ENCODE data around the gene UGDH.
"Not testable (repeated sequence)": the region's sequence is repeated elsewhere in the genome, so short reads cannot be mapped to it uniquely, and the experiment has no call there.

Gene UGDH

DNA sequence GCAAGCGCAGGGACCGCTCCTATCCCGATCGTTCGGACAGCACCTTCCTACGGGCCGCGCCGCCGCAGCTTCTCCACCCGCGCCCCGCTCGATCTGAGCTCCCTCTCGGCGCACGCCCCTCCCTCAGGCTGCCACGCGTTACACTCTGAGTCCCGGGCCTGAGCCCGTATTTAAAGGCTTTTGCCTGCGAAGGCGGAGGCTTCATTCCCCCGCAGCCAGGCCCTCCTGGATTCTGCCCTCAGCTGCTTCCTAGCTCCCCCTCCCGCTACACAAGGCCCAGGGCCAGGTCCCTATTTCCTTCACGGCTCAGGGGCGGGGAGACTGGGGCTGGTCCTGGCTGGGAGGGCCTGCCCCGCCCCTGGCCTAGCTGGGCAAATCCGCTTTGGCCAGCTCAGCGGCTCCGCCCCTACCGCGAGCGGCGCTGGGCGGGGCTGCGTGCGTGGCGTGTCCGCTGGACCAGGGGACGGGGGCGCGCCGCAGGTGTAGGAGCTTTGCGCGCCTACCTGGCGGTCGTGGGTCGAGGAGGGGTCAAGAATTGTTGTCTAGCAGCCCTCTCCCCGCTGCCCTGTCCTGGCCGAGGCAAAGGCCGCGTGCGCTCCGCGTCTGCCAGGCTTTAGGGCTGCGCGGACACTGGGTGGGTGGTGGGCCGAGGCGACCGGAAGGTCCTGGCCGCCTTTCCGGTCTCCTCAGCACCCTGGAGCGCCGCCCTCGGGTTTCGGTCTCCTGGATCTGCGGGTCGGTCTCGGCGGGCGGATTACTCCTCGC is at the start of gene UGDH:
Gene UGDH (minus strand): TSS at position 144 of the 765 bp plus-strand sequence. CDS start 5,927 bp downstream, outside the sequence.
- DNase-seq: peak; percentile 97 to 99

DNA sequence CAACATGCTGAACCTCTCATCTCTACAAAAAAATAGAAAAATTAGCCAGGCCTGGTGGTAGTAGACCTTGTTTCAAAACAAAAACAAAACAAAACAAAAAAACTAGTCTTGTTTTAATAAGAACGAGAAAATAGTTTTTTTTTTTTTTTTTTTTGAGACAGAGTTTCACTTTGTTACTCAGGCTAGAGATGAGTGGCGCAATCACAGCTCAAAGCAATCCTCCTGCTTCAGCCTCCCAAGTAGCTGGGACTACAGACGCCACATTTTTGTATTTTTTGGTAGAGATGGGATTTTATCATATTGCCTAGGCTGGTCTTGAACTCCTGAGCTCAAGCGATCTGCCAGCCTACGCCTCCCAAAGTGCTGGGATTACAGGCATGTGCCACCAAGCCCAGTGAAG is 47.7 kb upstream of the UGDH start:
- DNase-seq: no peak

DNA sequence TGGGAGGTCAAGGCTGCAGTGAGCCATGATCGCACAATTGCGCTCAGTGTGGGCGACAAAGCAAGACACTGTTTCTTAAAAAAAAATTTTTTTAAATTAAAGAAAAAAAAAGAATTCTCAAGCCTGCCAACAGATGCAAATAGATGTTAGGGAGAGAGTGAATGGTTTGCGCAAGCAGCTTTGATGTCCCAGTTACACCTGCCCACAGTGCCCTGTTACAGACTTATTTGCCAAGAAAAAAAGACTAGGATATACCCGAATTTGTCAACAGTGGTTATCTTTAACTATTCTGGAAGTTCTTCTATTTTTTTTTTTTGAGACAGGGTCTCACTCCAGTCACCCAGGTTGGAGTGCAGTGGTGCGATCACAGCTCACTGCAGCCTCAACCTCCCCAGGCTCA is 44.3 kb upstream of the UGDH start:
- DNase-seq: no peak

DNA sequence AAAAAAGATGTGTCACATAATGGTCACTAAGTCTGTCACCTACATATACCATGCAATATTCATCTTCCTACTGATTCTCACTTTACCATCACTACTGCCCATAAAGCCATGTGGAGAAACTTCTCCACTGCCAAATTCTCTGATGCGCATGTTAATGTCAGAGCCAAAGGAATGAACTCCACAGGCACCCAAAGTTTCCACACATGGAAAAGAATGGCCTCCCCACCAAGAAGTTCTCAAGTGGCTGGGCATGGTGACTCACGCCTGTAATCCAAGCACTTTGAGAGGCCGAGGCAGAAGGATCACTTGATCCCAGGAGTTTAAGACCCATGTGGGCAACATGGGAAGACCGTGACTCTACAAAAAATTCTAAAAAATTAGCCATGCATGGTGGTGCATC is 43.8 kb upstream of the UGDH start:
- no peak for DNase-seq

DNA sequence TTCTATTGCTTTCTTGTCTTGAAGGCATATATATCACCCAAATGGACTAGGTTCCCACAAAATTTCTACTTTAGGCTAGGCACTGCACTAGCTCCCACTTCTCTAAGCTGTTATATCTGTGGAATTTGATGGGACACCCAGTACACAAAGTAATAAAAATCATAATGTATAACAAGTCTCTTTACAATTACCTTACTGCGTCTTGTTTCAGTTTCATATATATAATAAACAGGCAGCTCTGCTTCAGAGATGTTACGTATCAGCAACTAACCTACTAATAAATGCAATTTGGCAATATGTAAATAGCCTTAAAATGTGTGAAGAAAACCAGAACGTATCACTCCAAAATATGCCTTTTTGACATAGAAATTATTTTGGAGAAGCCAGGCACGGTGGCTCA is 42.0 kb upstream of the UGDH start:
- no peak for DNase-seq

DNA sequence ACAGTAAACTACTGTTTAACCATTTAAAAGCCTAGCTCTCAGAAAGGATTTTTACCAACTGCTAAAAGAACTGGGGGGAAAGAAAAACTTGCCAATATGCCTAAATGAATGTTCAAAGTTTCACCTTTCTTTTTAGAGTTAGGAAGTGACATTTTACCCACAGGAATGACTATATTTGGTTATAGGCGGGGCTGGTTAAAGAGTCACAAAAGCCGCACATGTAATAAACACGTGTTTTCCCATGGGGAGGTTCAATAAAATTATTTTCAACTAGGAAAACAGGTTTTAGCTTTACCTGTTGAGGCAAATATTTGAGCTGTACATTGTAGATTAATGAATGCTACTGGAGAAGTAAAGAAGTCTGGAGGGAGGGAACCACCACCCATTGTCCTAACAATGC is 41.6 kb upstream of the UGDH start:
- peak in 1 of 2 experiments; percentile 18 for DNase-seq

DNA sequence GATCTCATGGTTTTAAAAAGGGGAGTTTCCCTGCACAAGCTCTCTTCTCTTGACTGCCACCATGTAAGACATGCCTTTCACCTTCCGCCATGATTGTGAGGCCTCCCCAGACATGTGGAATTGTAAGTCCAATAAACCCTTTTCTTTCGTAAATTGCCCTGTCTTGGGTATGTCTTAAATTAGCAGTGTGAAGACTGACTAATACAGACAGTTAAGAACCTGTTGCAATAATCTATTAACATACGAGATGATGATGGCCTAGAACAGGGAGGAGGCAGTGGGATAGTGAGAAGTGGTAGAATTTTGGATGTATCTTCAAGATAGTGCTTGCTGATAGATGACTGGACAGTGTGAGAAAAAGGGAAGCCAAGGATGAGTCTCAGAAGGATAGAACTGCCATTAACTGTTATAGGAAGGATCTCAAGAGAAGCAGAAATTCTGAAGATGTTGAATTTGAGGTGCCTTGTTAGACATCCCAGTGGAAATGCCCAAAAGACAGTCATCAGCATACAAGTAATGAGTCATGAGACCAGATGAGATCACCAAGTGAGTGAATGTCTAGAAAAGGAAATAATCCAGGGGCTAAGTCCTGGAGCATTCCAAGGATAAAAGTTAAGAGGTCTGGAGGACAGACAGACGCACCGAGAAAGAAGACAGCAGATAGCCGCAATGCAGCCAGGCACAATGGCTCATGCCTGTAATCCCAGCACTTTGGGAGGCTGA is 38.8 kb upstream of the UGDH start:
- no peak for DNase-seq

DNA sequence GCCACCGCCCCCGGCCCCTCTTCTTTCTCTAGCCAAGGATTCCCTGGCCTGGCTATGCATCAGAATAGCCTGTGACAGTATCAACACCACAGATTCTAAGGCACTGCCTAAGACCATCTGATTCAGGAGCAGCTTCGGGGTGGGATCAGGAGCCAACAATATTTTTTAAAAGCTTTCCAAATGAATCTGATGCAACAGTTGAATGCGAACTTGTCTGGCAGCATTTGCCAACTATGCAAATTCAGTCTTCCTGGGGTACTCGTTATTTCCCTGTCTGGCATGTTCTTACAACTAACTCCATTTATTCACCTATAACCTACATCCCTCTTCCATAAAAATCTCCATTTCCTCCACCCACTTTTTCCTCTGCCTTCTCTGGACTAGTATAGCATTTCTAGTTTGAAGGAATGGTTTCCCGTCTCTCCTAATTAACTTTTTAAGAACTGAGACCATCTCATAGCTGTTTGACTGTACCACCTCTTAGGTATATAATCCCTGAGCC is 36.2 kb upstream of the UGDH start:
- DNase-seq: peak; percentile 80 to 81

DNA sequence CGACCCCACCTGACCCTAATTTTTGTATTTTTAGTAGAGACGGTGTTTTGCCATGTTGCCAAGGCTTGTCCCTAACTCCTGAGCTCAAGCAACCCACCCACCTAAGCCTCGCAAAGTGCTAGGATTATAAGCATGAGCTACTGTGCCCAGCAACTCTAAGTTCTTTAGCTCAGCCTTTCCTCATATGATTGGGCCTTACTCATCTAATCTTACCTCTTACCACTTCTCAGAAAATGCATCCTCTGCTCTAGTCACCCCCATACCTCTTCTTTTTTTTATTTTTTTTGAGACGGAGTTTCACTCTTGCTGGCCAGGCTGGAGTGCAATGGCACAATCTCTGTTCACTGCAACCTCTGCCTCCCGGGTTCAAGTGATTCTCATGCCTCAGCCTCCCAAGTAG is 35.6 kb upstream of the UGDH start:
- DNase-seq: no peak

DNA sequence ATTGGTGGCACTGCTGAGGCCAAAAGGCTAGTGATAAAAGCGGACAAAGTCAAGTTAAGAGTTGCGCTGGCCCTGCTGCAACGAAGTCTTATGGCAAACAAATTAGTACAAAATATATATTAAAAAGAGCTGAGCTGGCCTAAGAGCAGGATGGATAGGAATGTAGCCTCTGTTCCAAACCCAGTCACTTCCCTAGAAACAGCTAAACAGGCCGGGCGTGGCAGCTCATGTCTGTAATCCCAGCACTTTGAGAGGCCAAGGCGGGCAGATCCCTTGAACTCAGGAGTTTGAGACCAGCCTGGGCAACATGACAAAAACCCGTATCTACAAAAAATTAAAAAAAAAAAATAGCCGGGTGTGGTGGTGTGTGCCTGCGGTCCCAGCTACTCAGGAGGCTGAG is 32.4 kb upstream of the UGDH start:
- no peak for DNase-seq

DNA sequence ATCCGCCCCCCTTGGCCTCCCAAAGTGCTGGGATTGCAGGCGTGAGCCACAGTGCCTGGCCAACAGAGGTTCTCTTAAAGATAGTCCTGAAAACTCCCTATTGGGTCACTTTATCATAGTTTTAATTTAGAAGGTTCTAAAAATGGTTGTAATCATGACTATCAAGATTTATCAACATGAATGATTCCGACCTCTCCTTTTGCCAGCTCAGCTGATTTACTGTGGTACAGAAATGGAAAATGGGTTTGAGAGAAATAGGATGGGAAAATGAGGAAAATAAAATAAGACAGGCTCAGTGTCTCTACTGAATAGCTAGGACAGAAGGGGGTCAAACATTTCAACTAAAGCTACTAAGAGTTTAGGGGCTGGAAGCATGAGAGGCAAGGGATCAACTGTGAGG is 28.2 kb upstream of the UGDH start:
- DNase-seq: no peak

DNA sequence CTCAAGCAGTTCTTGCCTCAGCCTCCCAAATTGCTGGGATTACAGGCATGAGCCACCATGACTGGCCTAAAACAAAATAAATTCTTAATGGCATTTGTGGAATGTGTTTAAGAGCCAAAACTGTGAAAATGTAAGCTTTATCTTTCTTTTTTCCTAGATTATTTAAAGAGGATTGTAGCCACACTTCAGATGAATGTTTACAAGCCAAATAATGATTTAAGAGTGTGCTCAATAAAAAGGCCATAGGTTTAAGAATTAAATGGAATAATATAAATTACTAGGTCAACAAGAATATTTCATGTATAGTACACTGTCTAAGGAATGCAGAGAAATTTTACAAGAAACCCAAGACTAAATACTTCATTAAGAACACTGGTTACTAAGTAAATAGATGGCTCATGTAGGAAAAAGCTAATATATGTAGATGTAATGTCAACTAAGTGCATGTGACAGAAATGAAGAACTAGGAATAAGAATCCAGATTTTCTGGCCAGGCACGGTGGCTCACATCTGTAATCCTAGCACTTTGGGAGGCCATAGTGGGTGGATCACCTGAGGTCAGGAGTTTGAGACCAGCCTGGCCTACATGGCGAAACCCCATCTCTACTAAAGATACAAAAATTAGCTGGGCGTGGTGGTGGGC is 21.3 kb upstream of the UGDH start:
- no peak for DNase-seq

DNA sequence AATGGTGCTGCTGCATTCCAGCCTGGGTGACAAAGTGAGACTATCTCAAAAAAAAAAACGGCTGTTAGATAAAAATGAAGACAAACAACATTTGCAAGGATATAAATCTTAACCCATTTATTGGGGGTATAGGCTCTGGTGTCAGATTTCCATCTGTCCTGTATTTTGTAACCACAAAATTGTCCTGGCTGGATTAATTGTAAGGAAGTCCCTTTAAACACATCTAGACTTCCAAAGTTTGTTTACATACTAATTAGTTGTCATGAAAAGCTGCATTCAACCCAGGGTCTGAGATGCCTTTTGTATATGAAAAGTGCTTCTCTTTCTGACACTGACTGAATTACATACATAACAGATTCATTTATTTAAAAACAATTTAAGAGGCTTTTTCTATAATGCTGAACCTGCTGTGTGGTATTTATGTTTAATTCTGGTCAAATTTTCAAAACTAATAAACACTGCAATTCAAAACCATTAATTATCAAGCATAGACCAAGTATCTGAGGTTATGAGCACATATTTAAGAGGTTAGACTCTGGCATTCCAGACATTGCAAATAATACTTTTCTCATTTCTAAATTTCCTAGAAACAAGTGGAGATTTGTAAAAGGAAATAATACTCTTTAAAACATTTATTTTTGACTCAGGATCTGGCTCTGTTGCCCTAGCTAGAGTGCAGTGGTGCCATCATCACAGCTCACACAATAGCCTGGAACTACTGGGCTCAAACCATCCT is 17.5 kb upstream of the UGDH start:
- DNase-seq: peak; percentile 65 to 81

DNA sequence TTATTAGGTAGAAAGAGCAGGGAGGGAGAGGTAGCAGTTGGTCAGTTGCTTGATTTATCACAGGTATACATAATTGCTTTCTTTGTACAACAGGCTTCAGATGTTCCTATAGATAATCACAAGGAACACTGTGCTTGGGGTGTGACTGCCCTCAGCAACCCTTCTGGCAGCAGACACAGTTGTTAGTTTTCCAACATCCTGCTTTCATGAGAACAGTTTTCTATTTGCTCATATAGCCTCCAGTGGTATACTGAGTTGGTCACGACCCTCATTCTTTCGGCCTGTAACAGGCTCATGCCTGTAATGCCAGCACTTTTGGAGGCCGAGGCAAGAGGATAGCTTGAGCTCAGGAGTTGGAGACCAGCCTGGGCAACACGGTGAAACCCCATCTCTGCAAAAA is 16.8 kb upstream of the UGDH start:
- DNase-seq: not testable (repeated sequence)

DNA sequence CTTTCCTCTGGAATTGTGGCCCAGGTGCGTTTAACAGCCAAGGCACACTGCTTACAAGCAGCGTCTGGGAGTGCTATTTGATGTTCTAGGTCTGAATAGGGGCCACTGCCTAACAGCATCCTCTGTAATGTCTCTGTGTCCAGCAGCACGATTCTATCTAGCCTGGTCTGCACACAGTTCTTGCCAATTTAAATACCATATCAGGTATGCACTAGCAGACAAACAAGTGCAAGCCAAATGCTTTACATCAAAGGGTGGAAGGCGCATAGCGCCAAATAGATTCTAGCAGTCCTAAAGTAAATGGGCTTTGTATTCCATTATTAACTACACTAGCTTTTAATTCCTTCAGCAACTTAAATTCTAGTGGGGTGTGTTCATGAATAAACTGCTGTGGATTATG is 15.8 kb upstream of the UGDH start:
- DNase-seq: peak; percentile 14 to 37

DNA sequence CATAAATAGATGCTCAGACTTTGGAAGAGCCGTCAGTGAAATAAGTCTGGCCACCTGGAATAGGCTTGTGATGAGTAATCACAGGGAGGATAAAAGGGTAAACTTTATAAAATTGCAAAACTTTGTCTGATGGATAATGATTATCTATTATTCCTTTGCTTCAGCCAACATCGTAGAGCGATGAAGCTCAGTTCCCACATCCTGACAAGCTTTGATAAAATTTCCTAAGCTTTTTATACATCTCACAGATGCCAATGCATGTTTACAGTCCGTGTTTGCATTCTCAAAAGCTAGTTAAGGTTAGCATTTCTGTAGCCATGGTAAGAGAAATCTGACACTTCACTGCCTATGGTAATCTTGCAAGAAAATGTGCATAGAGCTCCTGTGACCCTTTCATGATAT is 15.4 kb upstream of the UGDH start:
- DNase-seq: peak; percentile 24 to 37

DNA sequence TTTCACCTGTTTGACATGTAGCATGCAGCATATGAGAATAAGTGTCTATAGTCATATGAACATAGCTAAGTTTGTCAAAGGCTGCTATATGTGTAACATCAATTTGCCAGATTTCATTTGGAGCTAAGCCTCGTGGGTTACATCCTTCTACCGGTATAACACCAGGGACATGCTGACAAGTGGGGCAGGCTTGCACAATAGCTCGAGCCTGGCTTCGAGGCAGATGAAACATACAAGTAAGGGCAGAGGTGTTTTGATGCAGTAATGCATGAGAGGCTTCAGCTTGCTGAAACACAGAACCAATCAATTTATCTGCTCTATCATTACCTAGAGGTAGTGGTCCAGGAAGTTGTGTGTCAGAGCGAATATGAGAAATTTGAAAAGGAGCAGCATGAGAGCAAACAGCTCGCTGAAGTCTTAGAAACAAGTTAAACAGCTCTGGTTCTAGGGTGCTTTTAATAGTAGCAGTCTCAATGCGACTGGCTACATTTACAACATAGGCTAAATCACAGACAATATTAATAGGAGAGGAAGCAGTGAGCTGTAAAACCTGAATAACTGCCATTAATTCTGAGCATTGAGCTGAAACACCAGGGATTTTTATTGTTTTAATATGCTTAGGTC is 14.9 kb upstream of the UGDH start:
- peak in 1 of 2 experiments; percentile 2 for DNase-seq

DNA sequence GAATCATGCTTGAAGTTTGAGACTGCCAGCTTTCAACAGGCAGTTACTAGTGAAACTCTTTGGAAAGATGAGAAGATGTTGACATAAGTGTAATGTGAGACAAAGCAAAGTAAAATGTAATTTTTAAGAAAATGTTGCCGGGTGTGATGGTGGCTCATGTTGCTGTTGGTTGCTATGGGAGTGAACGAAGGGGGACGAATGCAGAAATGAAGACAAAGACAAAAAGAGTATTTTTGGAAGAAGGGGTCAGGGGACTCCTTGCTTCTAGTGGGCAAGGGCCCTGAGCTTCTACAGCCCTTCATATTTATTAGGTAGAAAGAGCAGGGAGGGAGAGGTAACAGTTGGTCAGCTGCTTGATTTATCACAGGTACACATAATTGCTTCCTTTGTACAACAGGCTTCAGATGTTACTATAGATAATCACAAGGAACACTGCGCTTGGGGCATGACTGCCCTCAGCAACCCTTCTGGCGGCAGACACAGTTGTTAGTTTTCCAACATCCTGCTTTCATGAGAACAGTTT is 11.9 kb upstream of the UGDH start:
- peak; percentile 43 to 49 for DNase-seq

DNA sequence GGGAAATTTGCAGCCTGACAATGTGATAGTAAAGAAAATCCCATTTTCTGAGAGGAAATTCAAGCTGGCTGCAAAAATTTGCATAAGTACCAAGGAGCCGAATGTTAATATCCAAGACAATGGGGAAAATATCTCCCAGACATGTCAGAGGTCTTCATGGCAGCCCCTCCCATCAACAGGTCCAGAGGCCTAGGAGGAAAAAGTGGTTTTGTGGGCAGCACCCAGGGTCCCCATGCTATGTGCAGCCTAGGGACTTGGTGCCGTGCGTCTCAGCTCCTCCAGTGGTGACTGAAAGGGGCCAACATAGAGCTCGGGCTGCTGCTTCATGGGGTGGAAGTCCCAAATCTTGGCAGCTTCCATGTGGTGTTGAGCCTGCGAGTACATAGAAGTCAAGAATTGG is 6.3 kb upstream of the UGDH start:
- DNase-seq: no peak

DNA sequence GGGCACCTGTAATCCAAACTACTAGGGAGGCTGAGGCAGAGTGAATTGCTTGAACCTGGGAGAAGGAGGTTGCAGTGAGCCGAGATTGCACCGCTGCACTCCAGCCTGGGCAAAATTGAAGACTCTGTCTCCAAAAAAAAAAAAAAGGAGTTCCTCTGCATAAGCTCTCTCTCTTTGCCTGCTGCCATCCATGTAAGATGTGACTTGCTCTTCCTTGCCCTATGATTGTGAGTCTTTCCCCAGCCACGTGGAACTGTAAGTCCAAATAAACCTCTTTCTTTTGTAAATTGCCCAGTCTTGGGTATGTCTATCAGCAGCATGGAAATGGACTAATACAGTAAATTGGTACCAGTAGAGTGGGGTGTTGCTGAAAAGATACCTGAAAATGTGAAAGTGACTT is 5.0 kb upstream of the UGDH start:
- not testable (repeated sequence) for DNase-seq

DNA sequence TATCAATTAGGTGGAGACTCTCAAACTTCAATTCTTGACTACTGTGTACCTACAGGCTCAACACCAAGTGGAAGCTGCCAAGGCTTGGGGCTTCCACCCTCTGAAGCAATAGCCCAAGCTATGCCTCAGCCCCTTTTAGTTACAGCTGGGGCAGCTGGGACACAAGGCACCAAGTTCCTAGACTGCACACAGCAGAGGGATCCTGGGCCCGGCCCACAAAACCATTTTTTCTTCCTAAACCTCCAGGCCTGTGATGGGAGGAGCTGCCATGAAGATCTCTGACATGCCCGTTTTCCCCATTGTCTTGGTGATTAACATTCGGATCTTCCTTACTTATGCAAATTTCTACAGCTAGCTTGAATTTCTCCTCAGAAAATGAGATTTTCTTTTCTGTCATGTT is 3.4 kb upstream of the UGDH start:
- no peak for DNase-seq

DNA sequence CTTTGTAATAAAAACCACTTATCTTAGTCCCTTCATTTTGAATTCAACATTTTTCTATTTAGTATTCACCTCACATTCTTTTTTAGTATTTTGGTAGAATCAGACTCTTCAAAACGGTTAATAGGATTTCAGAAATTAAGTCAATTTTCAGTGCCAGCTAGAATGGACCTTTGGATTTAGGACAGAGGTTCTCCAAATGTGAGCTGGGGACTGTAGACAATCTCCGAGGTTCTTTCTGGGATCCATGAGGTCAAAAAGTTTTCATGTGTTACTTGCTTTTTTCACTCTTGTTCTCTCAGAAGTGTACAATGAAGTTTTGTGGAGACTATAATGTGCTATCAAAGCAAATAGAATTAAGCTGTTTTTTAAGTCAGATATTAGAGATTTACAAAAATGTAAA is 2.3 kb upstream of the UGDH start:
- no peak for DNase-seq

Measured in NCI-H526 (cell line).